ENCODE measurements around the gene OR5AU1.

The OR5AU1 gene

DNA sequence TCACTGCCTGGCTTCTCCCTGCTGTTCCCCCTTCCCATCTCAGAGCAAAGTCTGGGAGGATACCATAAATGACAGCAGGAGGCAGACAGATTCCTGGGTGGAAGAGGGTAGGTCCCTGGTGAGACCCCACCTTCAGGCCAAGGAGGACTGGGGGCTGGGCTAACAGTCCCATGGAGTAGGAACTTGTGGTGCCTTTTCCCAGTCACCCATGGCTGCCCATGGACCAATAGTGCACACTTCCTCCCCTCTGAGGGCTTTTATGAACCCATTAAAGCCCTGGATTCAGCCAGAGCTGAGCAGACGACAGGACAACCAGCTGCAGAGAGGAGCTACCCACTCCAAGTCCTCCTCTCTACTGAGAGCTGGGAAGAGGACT is 36.6 kb upstream of the OR5AU1 start:
- CTCF ChIA-PET: interaction anchor here (1.7 kb wide), 1 partner anchor 56 kb away, joined by 3 read pairs; no protein-coding TSS in a partner anchor
- POLR2A ChIA-PET: interaction anchor here (0.6 to 1.3 kb wide), 3 partner anchors 12 to 72 kb away, joined by 3 to 6 read pairs (median 3); no protein-coding TSS in a partner anchor
- TF ChIP-seq SP1 (IDR thresholded peaks at IDR 0.05) (no peak), TARDBP (IDR thresholded peaks at IDR 0.05) (no peak), ARNT (IDR thresholded peaks at IDR 0.05) (no peak), HDGF (IDR thresholded peaks at IDR 0.05; ENCODE audit: borderline replicate concordance) (no peak), FOXM1 (IDR thresholded peaks at IDR 0.05; ENCODE audit: borderline replicate concordance) (no peak), FOXA1 (IDR thresholded peaks at IDR 0.05) (no peak), CTBP1 (IDR thresholded peaks at IDR 0.05; ENCODE audit: borderline replicate concordance) (no peak), LEF1 (IDR thresholded peaks at IDR 0.05; ENCODE audit: borderline replicate concordance) (no peak)
- no peak for DNase-seq (ENCODE audit: extremely low spot score)

DNA sequence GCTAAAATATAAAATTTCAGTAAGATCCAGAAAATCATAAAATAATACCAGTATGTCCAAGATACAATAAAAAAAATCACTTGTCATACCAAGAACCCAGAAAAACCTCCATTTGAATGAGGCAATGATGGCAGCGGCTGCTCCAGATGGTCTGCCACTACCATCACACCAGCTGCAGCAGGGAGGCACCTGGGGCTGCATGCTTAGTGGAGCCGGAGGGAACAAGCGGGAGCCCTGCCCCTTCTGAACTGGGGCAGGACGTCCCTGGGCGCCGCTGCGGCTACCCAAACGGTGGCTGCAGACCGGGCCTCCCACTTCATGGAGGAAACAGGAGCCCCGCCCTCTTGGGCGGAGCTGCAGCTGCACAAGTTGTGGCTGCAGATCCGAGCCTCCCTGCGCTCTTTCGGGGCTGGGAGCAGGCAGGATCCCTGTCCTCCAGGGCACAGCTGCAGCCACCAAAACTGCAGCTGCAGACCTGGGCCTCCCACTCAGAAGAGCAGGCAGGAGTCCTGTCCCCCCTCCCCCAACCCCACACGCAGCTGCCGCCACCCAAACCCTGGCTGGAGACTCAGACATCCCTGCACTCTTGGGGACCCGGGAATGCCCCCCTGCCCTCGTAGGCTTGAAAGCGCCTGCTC is 36.1 kb upstream of the OR5AU1 start:
- POLR2A ChIA-PET: interaction anchor here (1.0 to 1.3 kb wide), 2 partner anchors 12 to 73 kb away, joined by 3 to 6 read pairs; no protein-coding TSS in a partner anchor
- TF ChIP-seq, protein P1, sequence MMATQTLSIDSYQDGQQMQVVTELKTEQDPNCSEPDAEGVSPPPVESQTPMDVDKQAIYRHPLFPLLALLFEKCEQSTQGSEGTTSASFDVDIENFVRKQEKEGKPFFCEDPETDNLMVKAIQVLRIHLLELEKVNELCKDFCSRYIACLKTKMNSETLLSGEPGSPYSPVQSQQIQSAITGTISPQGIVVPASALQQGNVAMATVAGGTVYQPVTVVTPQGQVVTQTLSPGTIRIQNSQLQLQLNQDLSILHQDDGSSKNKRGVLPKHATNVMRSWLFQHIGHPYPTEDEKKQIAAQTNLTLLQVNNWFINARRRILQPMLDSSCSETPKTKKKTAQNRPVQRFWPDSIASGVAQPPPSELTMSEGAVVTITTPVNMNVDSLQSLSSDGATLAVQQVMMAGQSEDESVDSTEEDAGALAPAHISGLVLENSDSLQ (IDR thresholded peaks at IDR 0.05): no peak
- TF ChIP-seq TARDBP (IDR thresholded peaks at IDR 0.05) (no peak), BHLHE40 (IDR thresholded peaks at IDR 0.05; ENCODE audit: borderline replicate concordance) (no peak), FOXM1 (IDR thresholded peaks at IDR 0.05; ENCODE audit: borderline replicate concordance) (no peak), SUZ12 (IDR thresholded peaks at IDR 0.05) (no peak), ARNT (IDR thresholded peaks at IDR 0.05) (no peak), ZNF384 (IDR thresholded peaks at IDR 0.05) (no peak), FOXA1 (IDR thresholded peaks at IDR 0.05) (no peak), ELF4 (IDR thresholded peaks at IDR 0.05) (no peak), LEF1 (IDR thresholded peaks at IDR 0.05; ENCODE audit: borderline replicate concordance) (no peak), CTBP1 (IDR thresholded peaks at IDR 0.05; ENCODE audit: borderline replicate concordance) (no peak), HDGF (IDR thresholded peaks at IDR 0.05; ENCODE audit: borderline replicate concordance) (no peak), NFRKB (IDR thresholded peaks at IDR 0.05) (no peak), SP1 (IDR thresholded peaks at IDR 0.05) (no peak), L3MBTL2 (conservative IDR thresholded peaks at IDR 0.05) (no peak; the same call in 1 of the 2 replicates)
- peak; percentile 75 for DNase-seq (ENCODE audit: extremely low spot score)
- CTCF ChIA-PET: interaction anchor here (1.7 kb wide), 1 partner anchor 56 kb away, joined by 3 read pairs; no protein-coding TSS in a partner anchor

DNA sequence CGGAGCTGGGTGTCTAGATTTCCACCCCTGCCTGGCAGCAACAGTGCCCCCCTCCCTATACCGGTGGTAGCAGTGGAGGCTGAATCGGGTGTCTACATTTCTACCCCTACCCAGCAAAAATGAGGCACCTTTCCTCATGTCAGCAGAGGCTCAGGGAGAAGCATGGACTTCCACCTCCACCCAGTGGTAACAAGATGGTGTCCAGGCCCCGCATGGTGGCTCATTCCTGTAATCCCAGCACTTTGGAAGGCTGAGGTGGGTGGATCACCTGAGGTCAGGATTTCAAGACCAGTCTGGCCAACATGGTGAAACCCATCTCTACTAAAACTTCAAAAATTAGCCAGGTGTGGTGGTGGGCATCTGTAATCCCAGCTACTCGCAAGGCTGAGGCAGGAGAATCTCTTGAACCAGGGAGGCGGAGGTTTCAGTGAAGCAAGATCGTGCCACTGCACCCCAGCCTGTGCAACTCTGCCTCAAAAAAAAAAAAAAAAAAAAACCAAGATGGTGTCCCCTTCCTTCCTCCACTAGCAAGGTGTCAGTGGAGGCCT is 35.5 kb upstream of the OR5AU1 start:
- no peak for DNase-seq (ENCODE audit: extremely low spot score)
- CTCF ChIA-PET: interaction anchor here (1.7 kb wide), 1 partner anchor 55 kb away, joined by 3 read pairs; no protein-coding TSS in a partner anchor
- POLR2A ChIA-PET: interaction anchor here (1.0 kb wide), 1 partner anchor 73 kb away, joined by 3 read pairs; no protein-coding TSS in a partner anchor
- peak; percentile 77 for TF ChIP-seq ZNF384 (IDR thresholded peaks at IDR 0.05)
- no peak for TF ChIP-seq SUZ12 (IDR thresholded peaks at IDR 0.05)
- no peak for TF ChIP-seq FOXK2 (IDR thresholded peaks at IDR 0.05)
- no peak for TF ChIP-seq LEF1 (IDR thresholded peaks at IDR 0.05; ENCODE audit: borderline replicate concordance)

DNA sequence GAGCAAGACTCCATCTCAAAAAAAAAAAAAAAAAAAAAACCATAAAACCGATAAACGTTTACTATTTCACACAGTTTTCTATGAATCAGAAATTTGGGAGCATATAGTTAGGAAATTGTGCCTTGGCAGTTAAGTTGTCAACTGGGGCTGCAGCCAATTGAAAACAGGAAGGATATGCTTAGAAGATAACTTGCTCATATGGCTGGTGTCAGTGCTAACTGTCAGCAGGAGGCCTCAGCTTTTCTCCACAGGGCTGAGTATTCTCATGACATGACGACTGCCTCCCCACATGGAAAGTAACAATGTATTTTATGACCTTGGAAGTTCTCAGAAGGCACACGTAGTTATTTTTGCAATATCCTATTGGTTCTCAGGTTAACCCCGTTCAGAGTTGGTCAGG is 29.6 kb upstream of the OR5AU1 start:
- POLR2A ChIA-PET: no interaction called here
- no peak for DNase-seq (ENCODE audit: extremely low spot score)
- TF ChIP-seq ARNT (IDR thresholded peaks at IDR 0.05) (no peak), L3MBTL2 (conservative IDR thresholded peaks at IDR 0.05) (no peak), BHLHE40 (IDR thresholded peaks at IDR 0.05; ENCODE audit: borderline replicate concordance) (no peak), ELF4 (IDR thresholded peaks at IDR 0.05) (no peak), ZNF384 (IDR thresholded peaks at IDR 0.05) (peak; percentile 50; the same call in 1 of the 2 replicates)
- TF ChIP-seq, protein P1 (IDR thresholded peaks at IDR 0.05): peak; percentile 13; the same call in 1 of the 2 replicates
- CTCF ChIA-PET: interaction anchor here (0.6 kb wide), 1 partner anchor 716 kb away, joined by 3 read pairs; the partner anchor contains the start of gene PNP

DNA sequence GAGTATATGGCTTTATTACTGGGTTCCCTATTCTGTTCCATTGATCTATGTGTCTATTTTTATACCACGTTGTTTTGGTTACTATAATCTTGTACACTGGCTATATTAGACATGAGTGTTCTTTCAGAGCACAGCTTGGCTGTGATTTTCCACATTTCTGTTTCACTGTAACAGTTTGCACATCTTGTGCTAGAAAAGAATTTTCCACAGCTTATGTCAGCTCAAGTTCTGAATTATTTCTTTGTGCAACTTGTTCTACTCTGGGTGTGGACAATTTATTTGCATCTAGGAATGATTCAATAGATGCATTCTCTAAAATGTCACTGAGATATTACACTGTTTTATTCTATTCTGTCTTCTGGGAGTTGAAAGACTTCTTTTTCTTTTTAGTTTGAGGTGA is 28.4 kb upstream of the OR5AU1 start:
- ChIA-PET CTCF (no interaction called here), POLR2A (no interaction called here)
- TF ChIP-seq ZNF384 (IDR thresholded peaks at IDR 0.05): no peak
- no peak for TF ChIP-seq HDGF (IDR thresholded peaks at IDR 0.05; ENCODE audit: borderline replicate concordance)
- no peak for TF ChIP-seq BHLHE40 (IDR thresholded peaks at IDR 0.05; ENCODE audit: borderline replicate concordance)
- TF ChIP-seq, protein P1 (IDR thresholded peaks at IDR 0.05): no peak
- no peak for TF ChIP-seq FOXA1 (IDR thresholded peaks at IDR 0.05)
- no peak for TF ChIP-seq FOXM1 (IDR thresholded peaks at IDR 0.05; ENCODE audit: borderline replicate concordance)
- TF ChIP-seq ARNT (IDR thresholded peaks at IDR 0.05): no peak
- no peak for TF ChIP-seq TARDBP (IDR thresholded peaks at IDR 0.05)
- DNase-seq (ENCODE audit: extremely low spot score): no peak

DNA sequence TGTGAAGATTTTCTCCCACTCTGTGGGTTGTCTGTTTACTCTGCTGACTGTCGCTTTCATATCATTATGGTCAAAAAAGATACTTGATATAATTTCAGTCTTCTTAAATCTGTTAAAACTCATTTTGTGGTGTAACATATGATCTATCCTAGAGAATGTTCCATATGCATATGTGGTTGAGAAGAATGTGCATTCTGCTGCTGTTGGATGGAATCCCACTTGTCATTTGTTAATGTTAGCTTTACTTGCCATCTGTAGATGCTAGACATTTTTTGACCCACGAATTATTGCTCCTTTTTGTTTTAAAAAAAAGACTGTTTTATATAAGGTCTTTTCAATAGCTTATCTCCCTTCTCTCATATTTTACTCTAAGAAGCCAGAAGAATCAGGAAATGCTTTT is 26.3 kb upstream of the OR5AU1 start:
- TF ChIP-seq ARNT (IDR thresholded peaks at IDR 0.05) (no peak), ELF4 (IDR thresholded peaks at IDR 0.05) (no peak), LEF1 (IDR thresholded peaks at IDR 0.05; ENCODE audit: borderline replicate concordance) (no peak), SUZ12 (IDR thresholded peaks at IDR 0.05) (no peak), FOXK2 (IDR thresholded peaks at IDR 0.05) (no peak), FOXM1 (IDR thresholded peaks at IDR 0.05; ENCODE audit: borderline replicate concordance) (no peak), FOXA1 (IDR thresholded peaks at IDR 0.05) (no peak), TARDBP (IDR thresholded peaks at IDR 0.05) (no peak), CTBP1 (IDR thresholded peaks at IDR 0.05; ENCODE audit: borderline replicate concordance) (no peak), SP1 (IDR thresholded peaks at IDR 0.05) (no peak)
- TF ChIP-seq, protein P1 (IDR thresholded peaks at IDR 0.05): no peak
- POLR2A ChIA-PET: no interaction called here
- CTCF ChIA-PET: no interaction called here
- no peak for DNase-seq (ENCODE audit: extremely low spot score)

Measured in HEK293T (cell line).